ENCODE data around the gene CLRN3.

The CLRN3 gene

DNA sequence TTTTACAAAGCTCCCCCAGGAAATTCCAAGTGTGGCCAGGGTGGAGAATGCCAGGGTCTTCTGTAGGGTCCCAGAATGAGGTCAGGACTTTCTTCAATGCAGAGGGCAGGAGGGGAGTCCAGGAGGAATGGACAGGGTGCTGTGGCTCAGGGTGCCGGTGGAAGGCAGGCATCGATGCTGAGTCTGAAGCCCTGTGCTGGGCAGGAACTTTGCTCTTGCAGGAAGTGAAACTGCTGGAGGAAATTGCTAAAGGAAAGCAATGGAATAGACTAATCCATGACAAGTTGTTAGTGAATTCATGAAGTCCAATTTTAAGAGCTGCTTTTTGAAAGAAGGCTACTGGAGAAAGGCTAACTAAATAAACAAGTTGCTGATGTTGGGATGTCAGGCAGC is 29.0 kb upstream of the CLRN3 start:
- Histone ChIP-seq H3K9me3 (ENCODE audit: control insufficient read depth, low read length) (no peaks in the 10 kb centered on the region), H2BK12ac (ENCODE audit: low read length in 2 of 2) (peak overlapping the region; percentile 72 to 97), H3K4me2 (ENCODE audit: low read length, poor library complexity, severe bottlenecking) (no peak overlapping the region), H3K36me3 (ENCODE audit: control insufficient read depth in 1 of 2, insufficient read depth in 2 of 2, low read depth in 1 of 2, low read length in 2 of 2) (no peaks in the 10 kb centered on the region), H4K8ac (ENCODE audit: low read length) (peak overlapping the region; percentile 8), H3K14ac (ENCODE audit: low read length in 2 of 2) (peak overlapping the region in 1 of 2 experiments; percentile 72), H3K27me3 (ENCODE audit: control insufficient read depth in 1 of 2, insufficient read depth in 1 of 2, low read length in 2 of 2) (no peaks in the 10 kb centered on the region), H3K23ac (ENCODE audit: low read length in 2 of 2) (no peak overlapping the region), H2BK5ac (ENCODE audit: low read depth, low read length, poor library complexity, severe bottlenecking) (no peak overlapping the region), H3K18ac (ENCODE audit: low read depth in 1 of 2, low read length in 2 of 2) (peak overlapping the region; percentile 81 to 93), H3K79me1 (replicated peaks; ENCODE audit: low read length, poor library complexity, severe bottlenecking) (peaks cover 5% of the 10 kb centered on the region), H2BK120ac (ENCODE audit: low read depth, low read length) (peak overlapping the region; percentile 87), H4K91ac (ENCODE audit: low read length) (peak overlapping the region; percentile 92), H2AK5ac (ENCODE audit: low read length, severe bottlenecking) (peak overlapping the region; percentile 87), H3K4ac (ENCODE audit: low read depth in 1 of 2, low read length in 2 of 2) (peak overlapping the region; percentile 86 to 94), H2BK15ac (ENCODE audit: low read depth, poor library complexity, severe bottlenecking) (no peak overlapping the region), H3K27ac (ENCODE audit: low read length, poor library complexity, severe bottlenecking) (no peak overlapping the region), H3K4me1 (ENCODE audit: control insufficient read depth, insufficient read depth, low read depth, low read length) (peaks cover 22% of the 10 kb centered on the region), H2AFZ (ENCODE audit: low read depth, low read length) (no peak overlapping the region), H3K4me3 (ENCODE audit: insufficient read depth in 1 of 2, low read depth in 1 of 2, low read length in 2 of 2) (no peak overlapping the region), H3K9ac (ENCODE audit: low read length) (no peak overlapping the region)
- 94% methylated on average over 2 of the region's 2 CpGs for WGBS
- peak; percentile 50 for DNase-seq

- Histone ChIP-seq H3K9me3 (ENCODE audit: control insufficient read depth, low read length) (no peaks in the 10 kb centered on the region), H3K14ac (ENCODE audit: low read length in 2 of 2) (peak overlapping the region in 1 of 2 experiments; percentile 72), H3K4me2 (ENCODE audit: low read length, poor library complexity, severe bottlenecking) (no peak overlapping the region), H3K4me1 (ENCODE audit: control insufficient read depth, insufficient read depth, low read depth, low read length) (peaks cover 22% of the 10 kb centered on the region), H4K8ac (ENCODE audit: low read length) (peak overlapping the region; percentile 19), H2AFZ (ENCODE audit: low read depth, low read length) (no peak overlapping the region), H4K91ac (ENCODE audit: low read length) (peak overlapping the region; percentile 90), H2AK5ac (ENCODE audit: low read length, severe bottlenecking) (peak overlapping the region; percentile 60), H3K27me3 (ENCODE audit: control insufficient read depth in 1 of 2, insufficient read depth in 1 of 2, low read length in 2 of 2) (no peaks in the 10 kb centered on the region), H3K9ac (ENCODE audit: low read length) (no peak overlapping the region), H3K36me3 (ENCODE audit: control insufficient read depth in 1 of 2, insufficient read depth in 2 of 2, low read depth in 1 of 2, low read length in 2 of 2) (no peaks in the 10 kb centered on the region), H3K27ac (ENCODE audit: low read length, poor library complexity, severe bottlenecking) (no peak overlapping the region), H3K4me3 (ENCODE audit: insufficient read depth in 1 of 2, low read depth in 1 of 2, low read length in 2 of 2) (no peak overlapping the region), H3K23ac (ENCODE audit: low read length in 2 of 2) (no peak overlapping the region), H2BK5ac (ENCODE audit: low read depth, low read length, poor library complexity, severe bottlenecking) (no peak overlapping the region), H3K18ac (ENCODE audit: low read depth in 1 of 2, low read length in 2 of 2) (peak overlapping the region; percentile 76 to 95), H2BK12ac (ENCODE audit: low read length in 2 of 2) (peak overlapping the region; percentile 37 to 97), H3K4ac (ENCODE audit: low read depth in 1 of 2, low read length in 2 of 2) (peak overlapping the region; percentile 71 to 94), H2BK15ac (ENCODE audit: low read depth, poor library complexity, severe bottlenecking) (peak overlapping the region; percentile 82), H3K79me1 (replicated peaks; ENCODE audit: low read length, poor library complexity, severe bottlenecking) (peaks cover 5% of the 10 kb centered on the region), H2BK120ac (ENCODE audit: low read depth, low read length) (no peak overlapping the region)
- WGBS: 95% methylated on average over 11 of the region's 11 CpGs
- DNase-seq: no peak
Measured at GRCh38 chr10:127921075-127921752, 28.5 kb upstream of the CLRN3 start.

DNA sequence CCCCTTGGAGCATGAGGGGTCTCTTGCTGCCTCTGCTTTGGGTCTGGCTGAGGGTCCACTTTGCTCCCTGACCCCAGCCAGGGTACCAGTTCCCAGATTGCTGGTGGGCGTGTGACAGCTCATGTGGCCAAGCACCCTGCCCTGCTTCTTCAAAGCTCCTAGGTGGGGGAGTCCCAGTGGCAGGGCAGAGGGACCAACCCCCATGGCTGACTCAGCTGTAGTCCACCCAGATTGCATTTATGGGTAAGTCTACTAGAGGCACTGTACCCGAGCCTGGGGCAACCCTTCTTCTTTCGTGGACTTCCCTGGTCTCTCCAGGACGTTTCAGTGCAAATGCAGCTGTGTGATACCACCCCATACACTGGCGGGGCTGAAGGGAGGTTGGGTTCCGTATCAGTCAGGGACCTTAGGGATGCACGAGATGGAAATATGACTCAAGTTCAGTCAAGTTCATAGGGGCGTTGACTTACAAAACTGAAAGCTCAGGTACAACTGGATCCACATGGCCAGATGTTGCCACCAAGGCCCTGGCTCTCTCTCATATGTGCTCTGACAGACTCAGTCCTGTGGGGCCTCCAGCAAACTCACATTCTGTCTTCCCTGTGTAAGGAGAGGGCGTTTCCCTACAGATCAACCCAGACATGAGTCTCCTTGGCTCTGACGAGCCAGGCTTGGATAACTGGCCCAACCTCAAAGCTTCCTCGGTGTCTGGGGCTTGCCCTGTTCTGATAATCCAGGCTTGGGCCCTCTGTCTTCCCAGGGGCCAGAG is 27.7 kb upstream of the CLRN3 start:
- Histone ChIP-seq H4K8ac (ENCODE audit: low read length) (peak overlapping the region; percentile 80), H2AFZ (ENCODE audit: low read depth, low read length) (no peak overlapping the region), H3K18ac (ENCODE audit: low read depth in 1 of 2, low read length in 2 of 2) (peak overlapping the region; percentile 90 to 95), H3K14ac (ENCODE audit: low read length in 2 of 2) (peak overlapping the region in 1 of 2 experiments; percentile 37), H2BK12ac (ENCODE audit: low read length in 2 of 2) (peak overlapping the region; percentile 19 to 78), H3K4me3 (ENCODE audit: insufficient read depth in 1 of 2, low read depth in 1 of 2, low read length in 2 of 2) (no peak overlapping the region), H2BK120ac (ENCODE audit: low read depth, low read length) (peak overlapping the region; percentile 87), H4K91ac (ENCODE audit: low read length) (peak overlapping the region; percentile 90), H3K27ac (ENCODE audit: low read length, poor library complexity, severe bottlenecking) (no peak overlapping the region), H2BK15ac (ENCODE audit: low read depth, poor library complexity, severe bottlenecking) (peak overlapping the region; percentile 73), H3K9ac (ENCODE audit: low read length) (no peak overlapping the region), H3K9me3 (ENCODE audit: control insufficient read depth, low read length) (no peaks in the 10 kb centered on the region), H3K4me1 (ENCODE audit: control insufficient read depth, insufficient read depth, low read depth, low read length) (peaks cover 20% of the 10 kb centered on the region), H3K23ac (ENCODE audit: low read length in 2 of 2) (peak overlapping the region in 1 of 2 experiments; percentile 20), H3K27me3 (ENCODE audit: control insufficient read depth in 1 of 2, insufficient read depth in 1 of 2, low read length in 2 of 2) (no peaks in the 10 kb centered on the region), H3K4me2 (ENCODE audit: low read length, poor library complexity, severe bottlenecking) (no peak overlapping the region), H3K36me3 (ENCODE audit: control insufficient read depth in 1 of 2, insufficient read depth in 2 of 2, low read depth in 1 of 2, low read length in 2 of 2) (no peaks in the 10 kb centered on the region), H2BK5ac (ENCODE audit: low read depth, low read length, poor library complexity, severe bottlenecking) (no peak overlapping the region), H2AK5ac (ENCODE audit: low read length, severe bottlenecking) (peak overlapping the region; percentile 29), H3K79me1 (replicated peaks; ENCODE audit: low read length, poor library complexity, severe bottlenecking) (peaks cover 5% of the 10 kb centered on the region), H3K4ac (ENCODE audit: low read depth in 1 of 2, low read length in 2 of 2) (peak overlapping the region; percentile 7 to 64)
- 94% methylated on average over 11 of the region's 11 CpGs for WGBS
- peak; percentile 19 for DNase-seq
